Activated naive CD4-positive, alpha-beta T cell treated with anti-CD3 and anti-CD28 coated beads, Interleukin-2, amount 10 ng/mL, durations not matched to agents 7 days and 5 days (primary cell): Measurements from ENCODE around the gene CCDC148.

Source experiments
- CTCF ChIA-PET: fragments of 350-600 bp; sonication (Branson Sonifier 250); formaldehyde crosslinking; loops from one replicate; lab custom pipeline; 2021; ENCODE audit warnings: antibody characterized with exemption; lab: Charles Lee
- DNase-seq: peaks from one replicate; pipeline ENCODE4 v3.0.0-alpha.2; 2020
- H3K27ac Mint-ChIP-seq: one replicate; pipeline ENCODE4 v1.8.0; 2021; ENCODE audit warnings: mild to moderate bottlenecking, moderate library complexity, mixed read lengths
- H3K27me3 Mint-ChIP-seq: one replicate; pipeline ENCODE4 v1.8.0; 2021; ENCODE audit warnings: mild to moderate bottlenecking, mixed read lengths
- H3K36me3 Mint-ChIP-seq: one replicate; pipeline ENCODE4 v1.8.0; 2021; ENCODE audit warnings: mixed read lengths
- H3K4me1 Mint-ChIP-seq: one replicate; pipeline ENCODE4 v1.8.0; 2021; ENCODE audit warnings: mixed read lengths
- H3K4me3 Mint-ChIP-seq: one replicate; pipeline ENCODE4 v1.8.0; 2021; ENCODE audit warnings: mild to moderate bottlenecking, moderate library complexity, mixed read lengths
- H3K9me3 Mint-ChIP-seq: one replicate; pipeline ENCODE4 v1.8.0; 2021; ENCODE audit warnings: mixed read lengths

The CCDC148 gene

GRCh38 chr2:158134655-158135054 is 321.9 kb downstream of the CCDC148 start:
- Mint-ChIP-seq H3K27me3 (peaks cover 8% of the 10 kb centered on the region), H3K27ac (no peak overlapping the region), H3K4me3 (no peak overlapping the region), H3K9me3 (no peaks in the 10 kb centered on the region), H3K36me3 (no peaks in the 10 kb centered on the region), H3K4me1 (no peaks in the 10 kb centered on the region)
- no peak for DNase-seq
- CTCF ChIA-PET: no interaction called here

DNA sequence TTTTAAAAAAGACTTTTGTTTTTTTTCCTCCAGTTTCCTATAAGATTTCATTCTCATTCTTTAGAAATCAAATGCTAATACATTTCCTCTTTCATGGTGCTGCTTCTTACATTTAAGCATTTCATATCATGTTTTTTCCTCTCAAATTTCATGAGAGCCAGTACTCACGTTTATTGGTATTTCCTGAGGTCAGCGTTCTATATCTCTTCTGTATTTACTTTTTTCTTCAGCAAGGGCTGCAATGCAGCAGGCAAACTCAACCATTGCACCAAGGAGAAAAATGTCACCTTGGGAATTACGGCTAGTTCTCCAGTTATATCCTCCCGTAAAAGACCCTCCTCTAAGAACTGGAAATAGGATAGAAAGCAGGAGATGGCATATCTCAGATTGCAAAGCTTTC is 322.5 kb downstream of the CCDC148 start:
- DNase-seq: no peak
- H3K27me3 Mint-ChIP-seq: peaks cover 8% of the 10 kb centered on the region
- no peak overlapping the region for H3K4me3 Mint-ChIP-seq
- no peaks in the 10 kb centered on the region for H3K36me3 Mint-ChIP-seq
- no peak overlapping the region for H3K27ac Mint-ChIP-seq
- no peaks in the 10 kb centered on the region for H3K4me1 Mint-ChIP-seq
- CTCF ChIA-PET: no interaction called here
- H3K9me3 Mint-ChIP-seq: no peaks in the 10 kb centered on the region

GRCh38 chr2:158131919-158132566 is 324.5 kb downstream of the CCDC148 start:
- CTCF ChIA-PET: no interaction called here
- Mint-ChIP-seq H3K4me1 (no peaks in the 10 kb centered on the region), H3K27ac (no peak overlapping the region), H3K9me3 (no peaks in the 10 kb centered on the region), H3K36me3 (no peaks in the 10 kb centered on the region), H3K27me3 (peaks cover 4% of the 10 kb centered on the region), H3K4me3 (no peak overlapping the region)
- no peak for DNase-seq

DNA sequence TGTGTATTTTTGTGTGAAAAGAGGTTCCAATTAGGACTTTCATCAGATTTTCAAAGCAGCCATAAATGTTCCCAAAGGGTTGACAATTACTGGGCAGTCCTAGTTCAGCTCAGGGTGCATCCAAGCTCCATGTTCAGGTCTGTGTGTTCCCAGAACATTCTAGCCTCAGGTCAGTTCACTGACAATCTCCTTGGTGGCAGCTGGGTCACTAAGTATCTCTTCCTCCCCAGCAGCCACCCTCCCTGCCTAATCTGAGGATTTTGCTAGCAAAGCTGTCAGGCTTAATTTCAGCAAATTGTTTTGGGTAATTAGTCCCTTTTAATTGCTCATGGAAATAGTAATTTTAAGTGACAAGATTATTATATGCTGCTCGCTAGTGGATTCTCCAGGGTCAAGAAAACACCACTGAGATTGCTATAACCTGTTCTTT is 325.1 kb downstream of the CCDC148 start:
- Mint-ChIP-seq H3K4me1 (no peaks in the 10 kb centered on the region), H3K4me3 (no peak overlapping the region), H3K27ac (no peak overlapping the region), H3K27me3 (peaks cover under 1% of the 10 kb centered on the region), H3K9me3 (no peaks in the 10 kb centered on the region), H3K36me3 (no peaks in the 10 kb centered on the region)
- CTCF ChIA-PET: no interaction called here
- DNase-seq: no peak

DNA sequence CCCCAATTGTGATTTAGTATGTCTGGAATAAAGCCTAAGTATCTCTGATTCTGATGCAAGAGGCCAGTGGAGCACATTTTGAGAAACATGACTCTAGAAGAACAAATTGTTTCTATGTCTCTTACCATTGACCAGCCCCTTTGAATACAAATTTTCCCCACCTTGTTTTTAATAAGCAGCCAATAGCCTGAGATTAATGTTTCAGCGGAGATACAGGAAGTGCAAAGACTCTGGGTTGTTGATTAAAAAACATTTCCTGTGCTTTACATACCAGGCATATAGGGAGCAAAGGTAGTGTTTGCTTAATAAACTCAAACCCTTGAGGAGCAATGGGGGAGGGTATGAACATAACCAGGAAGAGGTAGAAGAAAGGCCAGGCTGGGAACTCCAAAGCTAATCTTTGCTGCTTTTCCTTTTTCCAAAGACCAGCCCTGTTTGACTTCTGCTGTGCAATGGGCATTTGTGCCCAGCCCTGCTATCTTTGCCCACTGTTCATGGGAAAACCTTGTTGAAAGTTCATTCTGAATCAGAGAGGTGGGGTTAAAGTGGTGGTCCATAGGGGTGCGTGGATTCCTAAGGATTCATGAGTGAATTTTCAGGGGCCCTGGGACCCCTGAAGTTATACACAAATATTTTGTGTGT is 325.6 kb downstream of the CCDC148 start:
- no peaks in the 10 kb centered on the region for H3K9me3 Mint-ChIP-seq
- peaks cover 4% of the 10 kb centered on the region for H3K27me3 Mint-ChIP-seq
- no peaks in the 10 kb centered on the region for H3K36me3 Mint-ChIP-seq
- no peaks in the 10 kb centered on the region for H3K4me1 Mint-ChIP-seq
- no peak for DNase-seq
- H3K27ac Mint-ChIP-seq: no peak overlapping the region
- H3K4me3 Mint-ChIP-seq: no peak overlapping the region
- CTCF ChIA-PET: no interaction called here

GRCh38 chr2:158129037-158129436 is 327.5 kb downstream of the CCDC148 start:
- Mint-ChIP-seq H3K27ac (no peak overlapping the region), H3K9me3 (no peaks in the 10 kb centered on the region), H3K36me3 (no peaks in the 10 kb centered on the region), H3K4me3 (no peak overlapping the region), H3K27me3 (peaks cover 12% of the 10 kb centered on the region), H3K4me1 (no peaks in the 10 kb centered on the region)
- DNase-seq: no peak
- CTCF ChIA-PET: no interaction called here

- no peak for DNase-seq
- CTCF ChIA-PET: no interaction called here
- no peak overlapping the region for H3K4me3 Mint-ChIP-seq
- H3K4me1 Mint-ChIP-seq: no peaks in the 10 kb centered on the region
- H3K36me3 Mint-ChIP-seq: no peaks in the 10 kb centered on the region
- H3K27ac Mint-ChIP-seq: no peak overlapping the region
- peaks cover 14% of the 10 kb centered on the region for H3K27me3 Mint-ChIP-seq
- H3K9me3 Mint-ChIP-seq: no peaks in the 10 kb centered on the region
These were observed 328.2 kb downstream of the CCDC148 start for GRCh38 chr2:158128168-158128973.

DNA sequence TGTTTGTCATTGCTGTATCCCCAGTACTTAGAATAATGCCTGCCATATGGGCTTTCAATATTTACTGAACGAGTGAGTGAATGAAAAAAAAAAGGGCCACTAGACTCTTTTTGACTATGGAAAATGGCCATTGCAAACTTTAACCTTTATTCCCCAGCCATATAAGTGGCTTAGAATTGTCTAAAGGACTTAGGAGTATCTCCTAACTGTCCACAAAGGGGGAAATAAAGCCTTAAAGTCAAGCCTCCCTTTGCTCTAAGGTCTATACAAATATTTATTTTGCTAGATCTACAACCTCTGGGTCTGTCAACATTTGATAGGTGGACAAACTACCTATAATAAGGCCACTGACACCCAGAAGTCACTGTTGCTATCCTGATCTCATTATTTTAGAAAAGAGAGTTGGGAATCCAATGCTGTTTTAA is 329.2 kb downstream of the CCDC148 start:
- no peak overlapping the region for H3K4me3 Mint-ChIP-seq
- H3K4me1 Mint-ChIP-seq: no peaks in the 10 kb centered on the region
- H3K27ac Mint-ChIP-seq: no peak overlapping the region
- H3K27me3 Mint-ChIP-seq: peaks cover 20% of the 10 kb centered on the region
- DNase-seq: no peak
- CTCF ChIA-PET: no interaction called here
- no peaks in the 10 kb centered on the region for H3K9me3 Mint-ChIP-seq
- H3K36me3 Mint-ChIP-seq: no peaks in the 10 kb centered on the region

DNA sequence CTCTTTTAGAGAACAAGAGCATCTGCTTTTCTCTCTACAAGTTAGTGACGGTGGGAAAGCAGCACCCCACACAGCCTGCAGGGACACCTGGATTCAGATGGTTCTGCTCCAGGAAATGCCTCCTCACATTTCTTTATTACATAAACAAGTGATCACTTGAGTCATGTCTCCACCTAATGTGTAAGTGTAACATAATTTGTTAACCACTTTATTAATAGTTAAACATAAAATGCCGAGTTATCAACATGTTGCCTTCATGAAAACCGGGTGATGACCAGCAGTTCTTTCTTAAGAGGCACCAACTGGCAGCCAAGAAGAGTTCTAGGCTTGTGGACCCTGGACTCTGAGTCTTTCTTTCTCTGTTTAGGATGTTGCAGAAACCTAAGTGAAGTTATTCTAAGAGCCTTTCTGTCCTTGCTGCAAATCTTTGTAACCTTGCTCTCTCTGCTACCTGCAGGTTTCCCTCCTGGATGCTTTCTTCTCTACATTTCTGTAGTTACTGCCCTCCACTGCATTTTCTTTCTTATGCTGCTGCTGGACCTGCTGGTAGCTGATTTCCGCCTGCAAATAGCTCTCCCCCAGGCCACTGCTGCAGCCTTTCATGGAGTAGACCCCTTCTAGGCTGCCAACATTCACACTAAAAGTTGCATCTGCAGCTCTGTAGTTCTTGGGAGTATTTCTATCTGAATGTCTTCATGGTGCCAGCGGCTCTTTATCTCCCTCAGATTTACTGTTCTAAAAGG is 330.6 kb downstream of the CCDC148 start:
- no peaks in the 10 kb centered on the region for H3K4me1 Mint-ChIP-seq

GRCh38 chr2:158124896-158125295 is 331.7 kb downstream of the CCDC148 start:
- CTCF ChIA-PET: no interaction called here
- Mint-ChIP-seq H3K36me3 (no peaks in the 10 kb centered on the region), H3K27ac (no peak overlapping the region), H3K9me3 (no peaks in the 10 kb centered on the region), H3K4me3 (no peak overlapping the region), H3K27me3 (peaks cover 24% of the 10 kb centered on the region), H3K4me1 (no peaks in the 10 kb centered on the region)
- no peak for DNase-seq

More for the DNA sequence above, 330.6 kb downstream of the CCDC148 start:
- H3K27ac Mint-ChIP-seq: no peak overlapping the region
- CTCF ChIA-PET: no interaction called here
- no peaks in the 10 kb centered on the region for H3K36me3 Mint-ChIP-seq
- no peaks in the 10 kb centered on the region for H3K9me3 Mint-ChIP-seq
- DNase-seq: no peak
- H3K4me3 Mint-ChIP-seq: no peak overlapping the region
- H3K27me3 Mint-ChIP-seq: peaks cover 20% of the 10 kb centered on the region
